SH-SY5Y (cell line): ENCODE results near the gene TOR1AIP1.

Source experiments
- GATA2 ChIP-seq: IDR thresholded peaks from 2 replicates; pipeline ENCODE4 v1.6.1; 2011; ENCODE audit warnings: mild to moderate bottlenecking, low read depth, low read length
- GATA3 ChIP-seq: IDR thresholded peaks from 2 replicates; pipeline ENCODE4 v1.6.1; 2011; ENCODE audit warnings: low read depth, mild to moderate bottlenecking, low read length, moderate library complexity

Gene TOR1AIP1

GRCh38 chr1:179882253-179883039, at the start of gene TOR1AIP1:
TSS of gene TOR1AIP1 (plus strand) at chr1:179882285. CDS start at chr1:179882503, 218 bp downstream.
- TF ChIP-seq GATA3, result no peak
- TF ChIP-seq GATA2, result 0 out of 2 replicates have a peak, but pooled peaks have one; percentile 5

- TF ChIP-seq GATA3 (no peak), GATA2 (no peak)
These were observed 42.0 kb upstream of the TOR1AIP1 start for GRCh38 chr1:179840107-179840506.

- TF ChIP-seq GATA2 (no peak), GATA3 (no peak)
These were observed 33.9 kb upstream of the TOR1AIP1 start for GRCh38 chr1:179848233-179848632.

- TF ChIP-seq GATA3, result no peak
- TF ChIP-seq GATA2, result no peak
These were observed 29.0 kb upstream of the TOR1AIP1 start for GRCh38 chr1:179853102-179853501.

GRCh38 chr1:179856296-179856695, 25.8 kb upstream of the TOR1AIP1 start:
- TF ChIP-seq GATA3, result no peak
- TF ChIP-seq GATA2, result no peak

- TF ChIP-seq GATA3, result 0 out of 2 replicates have a peak, but pooled peaks have one; percentile 35
- no peak for TF ChIP-seq GATA2
These were observed 25.1 kb upstream of the TOR1AIP1 start for GRCh38 chr1:179857009-179857408.

- TF ChIP-seq GATA3 (no peak), GATA2 (no peak)
These were observed 21.4 kb upstream of the TOR1AIP1 start for GRCh38 chr1:179860652-179861051.

- TF ChIP-seq GATA2 (no peak), GATA3 (no peak)
These were observed 16.7 kb upstream of the TOR1AIP1 start for GRCh38 chr1:179865377-179865776.

GRCh38 chr1:179866616-179867015, 15.5 kb upstream of the TOR1AIP1 start:
- TF ChIP-seq GATA2 (no peak), GATA3 (no peak)

GRCh38 chr1:179867493-179868330, 14.4 kb upstream of the TOR1AIP1 start:
- TF ChIP-seq GATA2 (no peak), GATA3 (no peak)

- TF ChIP-seq GATA3, result no peak
- no peak for TF ChIP-seq GATA2
These were observed 11.2 kb upstream of the TOR1AIP1 start for GRCh38 chr1:179870870-179871269.

GRCh38 chr1:179871940-179872339, 10.1 kb upstream of the TOR1AIP1 start:
- no peak for TF ChIP-seq GATA3
- TF ChIP-seq GATA2, result no peak

GRCh38 chr1:179872558-179872957, 9.5 kb upstream of the TOR1AIP1 start:
- no peak for TF ChIP-seq GATA3
- TF ChIP-seq GATA2, result no peak

- TF ChIP-seq GATA3 (no peak), GATA2 (no peak)
These were observed 8.6 kb upstream of the TOR1AIP1 start for GRCh38 chr1:179873438-179873851.

- TF ChIP-seq GATA3 (no peak), GATA2 (no peak)
These were observed 6.3 kb upstream of the TOR1AIP1 start for GRCh38 chr1:179875596-179876299.
